Esophagus (tissue), 2 donors: ENCODE data around the gene PLEKHG4B. TPM values are rescaled to one million over a fixed set of nuclear protein-coding genes. Genes with fewer than 3 reads are reported as not detected.
"Not testable (repeated sequence)": the region's sequence is repeated elsewhere in the genome, so short reads cannot be mapped to it uniquely, and the experiment has no call there.

Experiments
- H3K27ac ChIP-seq, 2 donors: one replicate each; pipeline ENCODE4 v1.5.1; 2013; ENCODE audit warnings: low read depth in 2 of 2, mild to moderate bottlenecking in 2 of 2, inconsistent platforms in 1 of 2, low read length in 1 of 2, moderate library complexity in 1 of 2
- H3K27me3 ChIP-seq, 2 donors: one replicate each; pipeline ENCODE4 v1.6.1; 2013; ENCODE audit warnings: low read length in 2 of 2, control low read depth in 1 of 2, mild to moderate bottlenecking in 1 of 2; ENCODE audit not compliant: insufficient read depth in 2 of 2, control insufficient read depth in 1 of 2
- H3K36me3 ChIP-seq, 2 donors: one replicate each; pipeline ENCODE4 v1.6.1; 2013; ENCODE audit warnings: low read length in 1 of 2; ENCODE audit not compliant: control insufficient read depth in 2 of 2, insufficient read depth in 2 of 2
- H3K4me1 ChIP-seq, 2 donors: one replicate each; pipeline ENCODE4 v1.6.1; 2013; ENCODE audit warnings: low read length in 1 of 2; ENCODE audit not compliant: control insufficient read depth in 2 of 2, insufficient read depth in 2 of 2
- H3K4me3 ChIP-seq, 2 donors: one replicate each; pipeline ENCODE4 v1.5.1; 2013; ENCODE audit warnings: low read length in 2 of 2, mild to moderate bottlenecking in 2 of 2, low read depth in 1 of 2, moderate library complexity in 1 of 2
- H3K9me3 ChIP-seq, 2 donors: one replicate each; pipeline ENCODE4 v1.6.1; 2013; ENCODE audit warnings: mild to moderate bottlenecking in 2 of 2, low read depth in 1 of 2, low read length in 1 of 2, moderate library complexity in 1 of 2; ENCODE audit not compliant: control insufficient read depth in 2 of 2, insufficient read depth in 1 of 2
- WGBS, 2 donors: extraction: QIAGEN DNeasy Blood & Tissue Kit; methylation state at CpG; one replicate each; pipeline ENCODE4 v1.1.7; 2013; 5-methylcytosine and 5-hydroxymethylcytosine counted together
- polyA plus RNA-seq, 2 donors: library from polyadenylated mRNA; stranded (reverse); fragments of 200-250 nt; gene quantifications; one replicate each; pipeline ENCODE4 v1.2.3, GENCODE V29; 2013
- donor health status: healthy with polysubstance abuse.
- donor health status: Bipolar disorder and iron deficiency.

Gene PLEKHG4B
- polyA plus RNA-seq, 2 donors, result 0.16 to 0.53 TPM

- H3K9me3 ChIP-seq, result no peaks in the 10 kb centered on the region
- H3K27ac ChIP-seq, result no peak overlapping the region
- no peaks in the 10 kb centered on the region for H3K27me3 ChIP-seq
- 91 to 98% methylated on average over 14 of the region's 14 CpGs for WGBS, 2 donors
- no peak overlapping the region for H3K4me3 ChIP-seq
- H3K4me1 ChIP-seq, result no peaks in the 10 kb centered on the region
- H3K36me3 ChIP-seq, result peaks cover 8 to 36% of the 10 kb centered on the region in 2 donors
Measured at GRCh38 chr5:230711-231110, 138.7 kb downstream of the PLEKHG4B start.

- WGBS, 2 donors, result 80 to 86% methylated on average over 13 of the region's 13 CpGs
- no peaks in the 10 kb centered on the region for H3K9me3 ChIP-seq
- H3K4me3 ChIP-seq, result no peak overlapping the region
- H3K36me3 ChIP-seq, result peaks cover 5 to 35% of the 10 kb centered on the region in 2 donors
- H3K4me1 ChIP-seq, result no peaks in the 10 kb centered on the region
- no peak overlapping the region for H3K27ac ChIP-seq
- no peaks in the 10 kb centered on the region for H3K27me3 ChIP-seq
Measured at GRCh38 chr5:231661-232060, 139.7 kb downstream of the PLEKHG4B start.

DNA sequence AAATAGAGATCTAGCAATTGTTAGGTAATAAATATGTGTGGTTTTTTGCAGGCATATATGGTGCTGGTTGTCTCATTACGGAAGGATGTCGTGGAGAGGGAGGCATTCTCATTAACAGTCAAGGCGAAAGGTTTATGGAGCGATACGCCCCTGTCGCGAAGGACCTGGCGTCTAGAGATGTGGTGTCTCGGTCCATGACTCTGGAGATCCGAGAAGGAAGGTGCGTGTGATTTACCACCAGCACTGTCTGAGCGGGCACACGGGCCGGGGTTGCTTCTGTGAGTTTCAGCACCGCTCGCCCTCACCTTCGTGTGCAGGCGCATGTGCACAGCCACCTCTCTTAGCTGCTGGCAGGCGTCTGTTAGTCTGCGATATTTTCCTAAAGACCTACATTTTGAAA lies 141.5 kb downstream of the PLEKHG4B start:
- not testable (repeated sequence) for H3K4me1 ChIP-seq, H3K4me3 ChIP-seq, H3K27me3 ChIP-seq, H3K27ac ChIP-seq, H3K9me3 ChIP-seq
- peaks cover 5 to 31% of the 10 kb centered on the region in 2 donors for H3K36me3 ChIP-seq
- WGBS, 2 donors, result 95 to 96% methylated on average over 20 of the region's 20 CpGs

GRCh38 chr5:234450-234849 lies 142.5 kb downstream of the PLEKHG4B start:
- Histone ChIP-seq H3K36me3 (peaks cover 5 to 33% of the 10 kb centered on the region in 2 donors), H3K4me3 (no peak overlapping the region), H3K4me1 (no peaks in the 10 kb centered on the region), H3K27ac (no peak overlapping the region), H3K9me3 (no peaks in the 10 kb centered on the region), H3K27me3 (no peaks in the 10 kb centered on the region)
- WGBS, 2 donors, result 88 to 90% methylated on average over 8 of the region's 8 CpGs

DNA sequence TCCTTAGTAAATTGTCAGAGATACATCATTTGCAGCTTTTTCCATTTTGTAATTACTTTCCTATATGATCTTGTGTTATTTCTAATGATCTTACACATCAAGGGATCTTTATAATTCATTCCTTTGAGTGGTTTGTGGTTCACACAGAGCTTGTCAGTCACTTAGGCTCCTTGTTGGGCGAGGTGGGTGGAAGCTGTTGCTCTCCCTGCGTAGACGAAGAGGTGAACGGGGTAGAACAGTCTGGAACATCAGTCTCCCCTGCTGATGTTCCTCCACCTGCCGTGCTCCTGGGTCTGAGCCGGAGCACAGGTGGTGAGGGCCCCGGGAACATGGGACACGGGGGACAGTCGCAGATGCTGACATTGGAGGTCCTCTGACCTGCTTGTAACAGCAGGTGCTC lies 143.6 kb downstream of the PLEKHG4B start:
- WGBS, 2 donors, result 95 to 96% methylated on average over 6 to 7 of the region's 9 CpGs
- H3K4me3 ChIP-seq, H3K27me3 ChIP-seq, H3K4me1 ChIP-seq, H3K27ac ChIP-seq, H3K9me3 ChIP-seq: not testable (repeated sequence)
- H3K36me3 ChIP-seq, result peaks cover 5 to 35% of the 10 kb centered on the region in 2 donors

DNA sequence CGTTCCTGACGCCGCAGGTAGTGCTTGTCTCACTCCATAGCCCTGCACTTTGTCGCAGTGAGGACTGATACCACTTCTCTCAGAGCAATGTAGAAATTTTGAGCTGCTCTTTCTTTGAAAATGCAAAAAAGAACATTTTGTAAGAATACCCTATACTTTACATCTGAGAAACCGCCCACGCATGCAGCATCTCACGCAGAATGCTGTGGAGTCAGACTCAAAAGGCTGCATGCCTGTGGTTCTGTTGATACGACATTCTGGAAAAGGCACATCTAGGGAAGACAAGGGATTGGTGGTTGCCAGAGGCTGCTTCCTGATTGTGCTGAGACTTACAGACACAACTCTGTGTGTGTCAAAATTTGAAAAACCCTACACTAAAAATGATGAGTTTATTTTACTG lies 146.0 kb downstream of the PLEKHG4B start:
- H3K36me3 ChIP-seq, result peaks cover 5 to 32% of the 10 kb centered on the region in 2 donors
- 96 to 99% methylated on average over 7 to 8 of the region's 8 CpGs for WGBS, 2 donors

More for the DNA sequence above, 146.0 kb downstream of the PLEKHG4B start:
- H3K9me3 ChIP-seq, H3K4me3 ChIP-seq, H3K27ac ChIP-seq, H3K4me1 ChIP-seq, H3K27me3 ChIP-seq: not testable (repeated sequence)

Other genes with a start within 250 kb of the PLEKHG4B start
- gene LRRC14B, start 99.3 kb downstream of the PLEKHG4B start, polyA plus RNA-seq, result under 1 TPM in 1 of 2 donors, not detected in 1; 0.02 TPM
- 1 to 10 TPM; 1.4 to 1.7 TPM for gene CCDC127, start 126.0 kb downstream of the PLEKHG4B start, polyA plus RNA-seq
- 10 to 100 TPM; 43.7 to 63.1 TPM for gene SDHA, start 126.2 kb downstream of the PLEKHG4B start, polyA plus RNA-seq
- gene PDCD6, start 179.5 kb downstream of the PLEKHG4B start, polyA plus RNA-seq, result 100 to 1,000 TPM; 152 to 159 TPM
- 1 to 10 TPM; 1.2 to 1.7 TPM for gene AHRR, start 229.5 kb downstream of the PLEKHG4B start, polyA plus RNA-seq